Measurements from ENCODE around the gene EBNA1BP2.

Gene EBNA1BP2

DNA sequence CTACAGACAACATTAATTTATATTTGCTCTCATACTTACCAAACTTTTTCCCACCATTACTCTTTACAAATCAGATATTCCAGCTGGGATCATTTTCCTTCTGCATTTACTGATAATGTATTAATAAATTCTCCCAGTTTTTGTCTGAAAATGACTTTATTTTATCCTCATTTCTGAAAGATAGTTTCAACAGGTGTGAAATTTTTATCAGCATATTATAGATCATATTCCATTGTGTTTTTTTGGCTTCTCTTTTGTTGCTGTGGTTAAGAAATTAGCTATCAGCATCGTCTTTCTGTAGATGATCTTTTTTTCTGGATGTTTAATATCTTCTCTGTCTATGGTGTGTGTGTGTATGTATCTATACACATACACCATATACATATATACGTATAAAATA, 2.8 kb upstream of the EBNA1BP2 start:
- Histone ChIP-seq H3K27me3 (no peaks in the 10 kb centered on the region), H3K4me1 (no peaks in the 10 kb centered on the region), H3K36me3 (no peaks in the 10 kb centered on the region), H3K4me3 (ENCODE audit: low read depth, low read length) (no peak overlapping the region), H3K9me3 (no peaks in the 10 kb centered on the region)
- TF ChIP-seq, protein P1, sequence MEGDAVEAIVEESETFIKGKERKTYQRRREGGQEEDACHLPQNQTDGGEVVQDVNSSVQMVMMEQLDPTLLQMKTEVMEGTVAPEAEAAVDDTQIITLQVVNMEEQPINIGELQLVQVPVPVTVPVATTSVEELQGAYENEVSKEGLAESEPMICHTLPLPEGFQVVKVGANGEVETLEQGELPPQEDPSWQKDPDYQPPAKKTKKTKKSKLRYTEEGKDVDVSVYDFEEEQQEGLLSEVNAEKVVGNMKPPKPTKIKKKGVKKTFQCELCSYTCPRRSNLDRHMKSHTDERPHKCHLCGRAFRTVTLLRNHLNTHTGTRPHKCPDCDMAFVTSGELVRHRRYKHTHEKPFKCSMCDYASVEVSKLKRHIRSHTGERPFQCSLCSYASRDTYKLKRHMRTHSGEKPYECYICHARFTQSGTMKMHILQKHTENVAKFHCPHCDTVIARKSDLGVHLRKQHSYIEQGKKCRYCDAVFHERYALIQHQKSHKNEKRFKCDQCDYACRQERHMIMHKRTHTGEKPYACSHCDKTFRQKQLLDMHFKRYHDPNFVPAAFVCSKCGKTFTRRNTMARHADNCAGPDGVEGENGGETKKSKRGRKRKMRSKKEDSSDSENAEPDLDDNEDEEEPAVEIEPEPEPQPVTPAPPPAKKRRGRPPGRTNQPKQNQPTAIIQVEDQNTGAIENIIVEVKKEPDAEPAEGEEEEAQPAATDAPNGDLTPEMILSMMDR (IDR thresholded peaks at IDR 0.05; ENCODE audit: low read depth, low read length), result no peak
- no peak for DNase-seq

DNA sequence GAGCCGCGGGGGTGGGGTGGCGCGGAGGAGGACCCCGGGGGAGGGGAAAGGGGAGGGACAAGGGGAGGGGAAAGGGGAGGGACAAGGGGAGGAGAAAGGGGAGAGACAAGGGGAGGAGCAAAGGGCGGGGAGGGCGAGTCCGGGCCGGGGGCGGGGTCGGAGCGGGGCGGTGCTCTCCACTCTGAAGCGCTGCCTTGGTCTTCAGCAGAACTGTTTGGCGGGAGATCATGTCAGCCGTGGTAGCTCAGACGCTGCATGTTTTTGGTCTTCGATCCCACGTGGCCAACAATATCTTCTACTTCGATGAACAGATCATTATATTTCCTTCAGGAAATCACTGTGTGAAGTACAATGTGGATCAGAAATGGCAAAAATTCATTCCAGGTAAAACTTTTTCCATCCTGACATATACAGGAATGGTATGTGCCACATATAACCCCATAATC, 460 bp upstream of the EBNA1BP2 start:
- H3K4me3 ChIP-seq (ENCODE audit: low read depth, low read length), result peak overlapping the region; percentile 88
- no peaks in the 10 kb centered on the region for H3K9me3 ChIP-seq
- no peaks in the 10 kb centered on the region for H3K4me1 ChIP-seq
- H3K36me3 ChIP-seq, result no peaks in the 10 kb centered on the region
- no peaks in the 10 kb centered on the region for H3K27me3 ChIP-seq
- DNase-seq, result peak; percentile 82
- TF ChIP-seq, protein P1 (IDR thresholded peaks at IDR 0.05; ENCODE audit: low read depth, low read length), result no peak

DNA sequence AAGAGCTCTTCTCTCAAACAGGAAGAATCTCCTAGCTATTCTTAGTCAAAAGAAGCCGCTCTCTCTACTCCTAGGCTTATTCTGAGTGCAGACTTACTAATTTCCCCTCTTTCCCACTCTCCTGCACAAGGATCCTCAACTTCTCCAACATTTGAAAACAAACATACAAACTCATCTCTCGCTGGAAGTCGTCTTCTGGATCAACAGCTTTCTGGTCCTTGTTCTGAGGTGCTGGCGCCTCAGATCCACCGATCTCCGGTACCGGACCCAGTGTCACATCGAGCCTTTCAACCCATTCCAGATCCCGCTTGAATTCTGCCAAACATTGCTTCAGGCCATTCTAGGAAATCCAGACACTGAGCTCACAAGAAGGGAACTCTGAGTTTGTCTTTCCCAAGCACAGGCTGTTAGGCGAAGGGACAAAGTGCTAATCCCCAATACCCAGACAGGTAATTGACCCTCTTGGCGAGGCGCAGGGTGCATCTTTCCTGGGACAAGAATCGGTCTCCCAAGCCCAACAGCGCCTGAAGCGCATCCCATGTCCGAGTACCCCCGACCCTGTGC, 696 bp downstream of the EBNA1BP2 start:
- no peak for DNase-seq
- TF ChIP-seq, protein P1 (IDR thresholded peaks at IDR 0.05; ENCODE audit: low read depth, low read length), result no peak
- Histone ChIP-seq H3K27me3 (no peaks in the 10 kb centered on the region), H3K4me3 (ENCODE audit: low read depth, low read length) (peak overlapping the region; percentile 88), H3K36me3 (peaks cover 2% of the 10 kb centered on the region; the same call in 1 of the 2 replicates), H3K9me3 (no peaks in the 10 kb centered on the region), H3K4me1 (no peaks in the 10 kb centered on the region)

DNA sequence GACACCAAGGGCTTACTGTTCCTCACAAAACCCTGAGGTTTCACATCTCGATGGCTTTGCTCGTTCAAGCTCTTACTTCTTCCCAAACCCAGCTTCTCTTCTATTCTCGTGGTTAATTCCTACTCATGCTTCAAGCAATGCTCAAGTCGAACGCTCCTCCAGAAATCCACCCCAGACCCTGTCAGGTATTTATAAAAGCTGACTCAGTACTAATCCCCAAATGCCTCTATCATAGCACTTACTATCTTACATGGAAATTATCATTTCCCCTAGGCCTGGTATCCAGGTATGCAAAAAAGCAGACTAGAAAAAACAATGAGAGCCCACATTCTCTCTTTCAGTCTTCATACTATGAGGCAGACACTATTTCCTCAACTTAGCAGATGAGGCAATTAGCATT, 6.3 kb downstream of the EBNA1BP2 start:
- Histone ChIP-seq H3K9me3 (no peaks in the 10 kb centered on the region), H3K36me3 (peaks cover 5% of the 10 kb centered on the region; the same call in 1 of the 2 replicates), H3K27me3 (no peaks in the 10 kb centered on the region), H3K4me3 (ENCODE audit: low read depth, low read length) (no peak overlapping the region), H3K4me1 (no peaks in the 10 kb centered on the region)
- DNase-seq, result no peak
- TF ChIP-seq, protein P1 (IDR thresholded peaks at IDR 0.05; ENCODE audit: low read depth, low read length), result no peak

DNA sequence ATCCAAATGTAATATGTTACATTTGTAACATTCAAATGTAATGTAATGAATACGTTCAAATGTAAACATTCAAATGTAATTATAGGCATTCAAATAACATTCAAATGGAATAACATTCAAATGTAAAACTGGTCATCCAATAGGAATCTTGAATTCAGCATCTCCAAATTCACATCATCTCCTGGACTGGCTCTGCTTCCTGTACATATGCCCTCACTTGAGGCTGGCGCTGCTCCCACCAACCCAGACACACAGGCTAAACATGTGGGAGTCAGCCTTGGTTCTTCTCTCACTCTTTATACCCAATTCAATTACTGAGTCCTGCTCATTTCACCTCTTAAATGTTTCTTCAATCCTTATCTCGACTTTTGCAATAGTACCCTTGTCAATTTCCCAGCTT, 6.9 kb downstream of the EBNA1BP2 start:
- Histone ChIP-seq H3K36me3 (peaks cover 5% of the 10 kb centered on the region; the same call in 1 of the 2 replicates), H3K9me3 (no peaks in the 10 kb centered on the region), H3K27me3 (no peaks in the 10 kb centered on the region), H3K4me3 (ENCODE audit: low read depth, low read length) (no peak overlapping the region), H3K4me1 (no peaks in the 10 kb centered on the region)
- TF ChIP-seq, protein P1 (IDR thresholded peaks at IDR 0.05; ENCODE audit: low read depth, low read length), result no peak
- no peak for DNase-seq

DNA sequence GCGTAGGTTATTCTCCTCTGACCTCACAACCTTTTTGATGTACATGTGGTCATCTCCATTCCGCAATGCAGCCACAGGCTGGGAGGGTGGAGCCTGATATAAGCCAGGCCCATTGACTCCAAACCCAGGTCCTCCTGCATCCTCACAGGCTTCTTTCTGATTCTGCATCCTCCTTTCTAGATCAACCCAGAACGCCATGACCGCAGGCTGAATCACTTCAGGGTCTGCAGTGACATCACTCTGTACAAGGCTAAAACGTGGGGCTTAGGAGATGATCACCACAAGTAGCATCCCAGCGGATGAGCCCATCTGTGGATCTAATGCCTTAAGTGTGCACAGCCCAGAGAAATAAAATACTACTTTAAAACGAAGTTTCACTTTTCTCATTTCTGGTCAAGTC, 16.1 kb downstream of the EBNA1BP2 start:
- H3K4me3 ChIP-seq (ENCODE audit: low read depth, low read length), result no peak overlapping the region
- TF ChIP-seq, protein P1 (IDR thresholded peaks at IDR 0.05; ENCODE audit: low read depth, low read length), result no peak
- no peaks in the 10 kb centered on the region for H3K27me3 ChIP-seq
- H3K9me3 ChIP-seq, result no peaks in the 10 kb centered on the region
- DNase-seq, result no peak
- H3K36me3 ChIP-seq, result no peaks in the 10 kb centered on the region
- no peaks in the 10 kb centered on the region for H3K4me1 ChIP-seq
